IMR-90 (cell line): ENCODE data around the gene OSTN. TPM values are rescaled to one million over a fixed set of nuclear protein-coding genes. Genes with fewer than 3 reads are reported as not detected.

Source experiments
- ATAC-seq: fragments of 200-7000 bp; cut with Tn5 transposase; 2 replicates; pipeline ENCODE4 v1.9.1; 2020; ENCODE audit warnings: low read depth, mild to moderate bottlenecking, moderate library complexity
- BruUV-seq: library from RNA; stranded (reverse); fragments of 400-500 nt; replicated peaks from 2 replicates; lab custom pipeline; 2021; lab: Mats Ljungman, UMichigan
- CTCF ChIA-PET: fragments of 300-600 bp; formaldehyde crosslinking; extraction: SDS; loops from one replicate; lab custom pipeline; 2021; ENCODE audit warnings: antibody characterized with exemption; lab: Yijun Ruan, JAX
- POLR2A ChIA-PET: fragments of 300-600 bp; sonication (Branson Sonifier 250); formaldehyde crosslinking; loops from one replicate; lab custom pipeline; 2022; ENCODE audit warnings: antibody characterized with exemption; ENCODE audit not compliant: unreplicated experiment; lab: Charles Lee
- DNase-seq: peaks from one replicate; pipeline ENCODE4 v3.0.0; 2013
- H2AFZ ChIP-seq: replicated peaks from 2 replicates; pipeline ENCODE3; 2013; ENCODE audit warnings: low read length, mild to moderate bottlenecking; ENCODE audit not compliant: poor library complexity
- H2AK5ac ChIP-seq: 2 replicates; pipeline ENCODE4 v1.6.1; 2013; ENCODE audit warnings: low read depth, low read length, inconsistent platforms
- H2AK9ac ChIP-seq: replicated peaks from 2 replicates; pipeline ENCODE3; 2013; ENCODE audit warnings: mild to moderate bottlenecking, low read depth, low read length, moderate library complexity; ENCODE audit not compliant: poor library complexity
- H2BK120ac ChIP-seq: 2 replicates; pipeline ENCODE4 v1.6.1; 2013; ENCODE audit warnings: low read depth, low read length, inconsistent platforms
- H2BK15ac ChIP-seq: 3 replicates; pipeline ENCODE4 v1.6.1; 2013; ENCODE audit warnings: low read depth, low read length, inconsistent platforms
- H2BK20ac ChIP-seq: 2 replicates; pipeline ENCODE4 v1.6.1; 2013; ENCODE audit warnings: low read depth, mild to moderate bottlenecking, inconsistent platforms, low read length, moderate library complexity
- H2BK5ac ChIP-seq: 2 replicates; pipeline ENCODE4 v1.6.1; 2013; ENCODE audit warnings: mild to moderate bottlenecking, low read depth, low read length, inconsistent platforms; ENCODE audit not compliant: poor library complexity, severe bottlenecking
- H3K14ac ChIP-seq: replicated peaks from 2 replicates; pipeline ENCODE4 v1.6.1; 2013; ENCODE audit warnings: low read depth, low read length, inconsistent platforms
- H3K18ac ChIP-seq: 2 replicates; pipeline ENCODE4 v1.6.1; 2013; ENCODE audit warnings: low read depth, low read length, control low read depth
- H3K23ac ChIP-seq: 2 replicates; pipeline ENCODE4 v1.6.1; 2013; ENCODE audit warnings: low read depth, low read length, inconsistent platforms
- H3K27ac ChIP-seq: 2 replicates; pipeline ENCODE4 v1.5.1; 2013; ENCODE audit warnings: mild to moderate bottlenecking, control low read depth, low read length; ENCODE audit not compliant: insufficient read depth
- H3K27me3 ChIP-seq: 2 replicates; pipeline ENCODE4 v1.6.1; 2013; ENCODE audit warnings: low read length; ENCODE audit not compliant: control insufficient read depth, insufficient read depth
- H3K36me3 ChIP-seq: 2 replicates; pipeline ENCODE4 v1.6.1; 2013; ENCODE audit warnings: low read length, mixed read lengths; ENCODE audit not compliant: control insufficient read depth, insufficient read depth
- H3K4ac ChIP-seq: 2 replicates; pipeline ENCODE4 v1.6.1; 2013; ENCODE audit warnings: low read depth, low read length, inconsistent platforms
- H3K4me1 ChIP-seq: 2 replicates; pipeline ENCODE4 v1.6.1; 2013; ENCODE audit warnings: low read length, mixed read lengths; ENCODE audit not compliant: control insufficient read depth, insufficient read depth
- H3K4me2 ChIP-seq: 2 replicates; pipeline ENCODE4 v1.6.1; 2013; ENCODE audit warnings: low read depth, mild to moderate bottlenecking, control low read depth, low read length, moderate library complexity
- H3K4me3 ChIP-seq: 2 replicates; pipeline ENCODE4 v1.5.1; 2013; ENCODE audit warnings: low read depth, mild to moderate bottlenecking, control low read depth, low read length, moderate library complexity; ENCODE audit not compliant: insufficient read depth
- H3K56ac ChIP-seq: 2 replicates; pipeline ENCODE4 v1.6.1; 2013; ENCODE audit warnings: low read length, inconsistent platforms; ENCODE audit not compliant: insufficient read depth; ENCODE audit errors: extremely low read depth
- H3K79me1 ChIP-seq, 2 experiments: 2 replicates each; pipeline ENCODE4 v1.6.1; 2013; ENCODE audit warnings: low read length in 2 of 2, inconsistent platforms in 1 of 2, low read depth in 1 of 2
- H3K9ac ChIP-seq: 2 replicates; pipeline ENCODE4 v1.6.1; 2013; ENCODE audit warnings: low read depth, low read length, control low read depth
- H3K9me1 ChIP-seq: 2 replicates; pipeline ENCODE4 v1.6.1; 2013; ENCODE audit warnings: low read length, inconsistent platforms; ENCODE audit not compliant: insufficient read depth
- H3K9me3 ChIP-seq: 2 replicates; pipeline ENCODE4 v1.6.1; 2013; ENCODE audit warnings: low read length; ENCODE audit not compliant: control insufficient read depth, insufficient read depth
- H4K20me1 ChIP-seq: 2 replicates; pipeline ENCODE4 v1.6.1; 2013; ENCODE audit warnings: low read length, inconsistent platforms; ENCODE audit not compliant: insufficient read depth
- H4K5ac ChIP-seq: 2 replicates; pipeline ENCODE4 v1.6.1; 2013; ENCODE audit warnings: mild to moderate bottlenecking, low read depth, low read length, control low read depth
- H4K8ac ChIP-seq, 2 experiments: 2 replicates each; pipeline ENCODE4 v1.6.1; 2013; ENCODE audit warnings: low read depth in 2 of 2, low read length in 2 of 2, control low read depth in 1 of 2, inconsistent platforms in 1 of 2
- H4K91ac ChIP-seq: 2 replicates; pipeline ENCODE4 v1.6.1; 2013; ENCODE audit warnings: low read depth, low read length, inconsistent platforms; ENCODE audit not compliant: insufficient read depth
- BHLHE40 ChIP-seq: fragments of 150-350 bp; IDR thresholded peaks from 2 replicates; pipeline ENCODE4 v1.6.1; 2016; ENCODE audit warnings: mild to moderate bottlenecking, low read depth, low read length
- CEBPB ChIP-seq: IDR thresholded peaks from 2 replicates; pipeline ENCODE4 v1.6.1; 2012; ENCODE audit warnings: low read depth, low read length, improper control_type of control experiment
- CHD1 ChIP-seq: IDR thresholded peaks from 2 replicates; pipeline ENCODE4 v1.6.1; 2012; ENCODE audit warnings: low read depth, low read length, improper control_type of control experiment
- FOS ChIP-seq: fragments of 150-350 bp; IDR thresholded peaks from 2 replicates; pipeline ENCODE4 v1.6.1; 2016; ENCODE audit warnings: low read depth, low read length
- MAFK ChIP-seq: IDR thresholded peaks from 2 replicates; pipeline ENCODE4 v1.6.1; 2012; ENCODE audit warnings: low read depth, low read length, improper control_type of control experiment
- MAZ ChIP-seq: IDR thresholded peaks from 2 replicates; pipeline ENCODE4 v1.6.1; 2012; ENCODE audit warnings: low read depth, mild to moderate bottlenecking, low read length, improper control_type of control experiment, moderate library complexity, borderline replicate concordance
- POLR2A ChIP-seq: IDR thresholded peaks from 2 replicates; pipeline ENCODE4 v1.6.1; 2012; ENCODE audit warnings: mild to moderate bottlenecking, low read depth, low read length
- RAD21 ChIP-seq: IDR thresholded peaks from 2 replicates; pipeline ENCODE4 v1.6.1; 2012; ENCODE audit warnings: low read length, improper control_type of control experiment
- RCOR1 ChIP-seq: IDR thresholded peaks from 2 replicates; pipeline ENCODE4 v1.6.1; 2012; ENCODE audit warnings: mild to moderate bottlenecking, low read length, improper control_type of control experiment; ENCODE audit not compliant: insufficient replicate concordance
- SMC3 ChIP-seq: fragments of 150-350 bp; IDR thresholded peaks from 2 replicates; pipeline ENCODE4 v1.6.1; 2016; ENCODE audit warnings: low read depth, mild to moderate bottlenecking, antibody characterized with exemption, low read length, moderate library complexity
- WGBS, 2 experiments: methylation state at CpG; one replicate each; pipeline versions ENCODE4 v1.1.5 to v1.1.7; 2013; ENCODE audit warnings: missing lambda C conversion rate in 2 of 2; ENCODE audit not compliant: insufficient read length in 1 of 2; ENCODE audit errors: extremely low coverage in 2 of 2; 5-methylcytosine and 5-hydroxymethylcytosine counted together
- dilution Hi-C: fragments of 300-500 bp; cut with HindIII; formaldehyde crosslinking; loops from one replicate; pipeline ENCODE4 v1.14.3; 2018; ENCODE audit warnings: low sequenced_read_pairs; ENCODE audit not compliant: unreplicated experiment
- in situ Hi-C: fragments of 300-500 bp; cut with MboI; formaldehyde crosslinking; loops from 3 replicates; pipeline ENCODE4 v1.14.3; 2019; ENCODE audit warnings: low sequenced_read_pairs, inconsistent platforms, mixed read lengths
- intact Hi-C: fragments of 100-400 bp; cut with micrococcal nuclease; formaldehyde crosslinking; loops from 2 replicates; pipeline ENCODE4 v1.10.0; 2022
- polyA plus RNA-seq, 3 experiments: library from polyadenylated mRNA; depleted of rRNA; stranded (reverse); fragments of >200 nt; gene quantifications; 2 replicates each; pipeline ENCODE4 v1.2.3, GENCODE V29; 2012; ENCODE audit warnings: low replicate concordance in 1 of 3
- total RNA-seq: library from RNA; depleted of rRNA; stranded (reverse); fragments of >200 nt; gene quantifications from 2 replicates; pipeline ENCODE4 v1.2.3, GENCODE V29; 2012
- TF ChIP-seq, protein P1 (sequence below): fragments of 150-350 bp; IDR thresholded peaks from 2 replicates; pipeline ENCODE4 v1.6.1; 2016; ENCODE audit warnings: low read depth, mild to moderate bottlenecking, low read length, moderate library complexity, borderline replicate concordance
- TF ChIP-seq, protein P2 (sequence below): fragments of 150-350 bp; IDR thresholded peaks from 2 replicates; pipeline ENCODE4 v1.6.1; 2017; ENCODE audit warnings: mild to moderate bottlenecking, antibody characterized with exemption, low read length, low read depth
- TF ChIP-seq, protein P3 (sequence below): conservative IDR thresholded peaks from 2 replicates; pipeline ENCODE4 v1.5.1; 2012; ENCODE audit warnings: mild to moderate bottlenecking, low read depth, low read length, improper control_type of control experiment

Gene OSTN
- total and polyA plus RNA-seq, 2 of the 4 experiments (the other 2 are of a cell fraction): not detected

DNA sequence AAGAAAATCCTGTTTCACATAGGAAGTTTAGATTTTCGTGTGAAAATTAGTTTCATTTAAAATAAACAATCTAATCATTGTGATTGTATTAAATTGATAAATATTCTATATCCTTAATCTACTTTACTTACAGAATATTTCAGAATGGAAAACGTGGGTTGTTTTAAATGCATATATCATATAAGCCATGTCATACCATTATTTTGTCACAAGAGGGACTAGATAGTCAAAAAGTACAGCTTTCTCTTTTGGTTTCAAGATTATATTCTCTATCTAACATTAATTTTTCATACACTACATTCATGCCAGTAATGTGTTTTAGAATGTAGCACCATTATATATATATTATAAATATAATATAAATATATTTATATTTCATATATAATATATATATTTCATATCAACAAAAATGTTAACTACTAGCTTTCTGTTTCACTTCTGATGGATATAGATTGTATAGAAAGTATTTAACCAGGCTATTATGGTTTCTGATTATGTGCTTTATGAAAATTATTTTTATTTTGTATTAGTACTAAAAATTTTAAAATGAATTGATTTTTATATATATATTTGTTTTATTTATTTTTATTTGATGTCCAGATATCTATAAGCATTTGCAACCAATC, 45.3 kb downstream of the OSTN start:
- H3K27me3 ChIP-seq: no peaks in the 10 kb centered on the region
- H3K36me3 ChIP-seq: no peaks in the 10 kb centered on the region
- H2BK120ac ChIP-seq: no peak overlapping the region
- ATAC-seq (0 out of 2 replicates have a peak, but pooled peaks have one; percentile 59), DNase-seq (peak; percentile 35)
- H4K5ac ChIP-seq: no peak overlapping the region
- no peak overlapping the region for H3K9ac ChIP-seq
- no peak overlapping the region for H3K27ac ChIP-seq
- POLR2A ChIA-PET: no interaction called here
- H3K23ac ChIP-seq: no peak overlapping the region
- TF ChIP-seq RCOR1 (no peak), BHLHE40 (no peak), CEBPB (no peak), FOS (no peak), POLR2A (no peak), RAD21 (peak; percentile 63), MAFK (no peak), MAZ (no peak), CHD1 (no peak), SMC3 (peak; percentile 65)
- TF ChIP-seq, protein P1, sequence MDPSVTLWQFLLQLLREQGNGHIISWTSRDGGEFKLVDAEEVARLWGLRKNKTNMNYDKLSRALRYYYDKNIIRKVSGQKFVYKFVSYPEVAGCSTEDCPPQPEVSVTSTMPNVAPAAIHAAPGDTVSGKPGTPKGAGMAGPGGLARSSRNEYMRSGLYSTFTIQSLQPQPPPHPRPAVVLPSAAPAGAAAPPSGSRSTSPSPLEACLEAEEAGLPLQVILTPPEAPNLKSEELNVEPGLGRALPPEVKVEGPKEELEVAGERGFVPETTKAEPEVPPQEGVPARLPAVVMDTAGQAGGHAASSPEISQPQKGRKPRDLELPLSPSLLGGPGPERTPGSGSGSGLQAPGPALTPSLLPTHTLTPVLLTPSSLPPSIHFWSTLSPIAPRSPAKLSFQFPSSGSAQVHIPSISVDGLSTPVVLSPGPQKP: no peak
- TF ChIP-seq, protein P2, sequence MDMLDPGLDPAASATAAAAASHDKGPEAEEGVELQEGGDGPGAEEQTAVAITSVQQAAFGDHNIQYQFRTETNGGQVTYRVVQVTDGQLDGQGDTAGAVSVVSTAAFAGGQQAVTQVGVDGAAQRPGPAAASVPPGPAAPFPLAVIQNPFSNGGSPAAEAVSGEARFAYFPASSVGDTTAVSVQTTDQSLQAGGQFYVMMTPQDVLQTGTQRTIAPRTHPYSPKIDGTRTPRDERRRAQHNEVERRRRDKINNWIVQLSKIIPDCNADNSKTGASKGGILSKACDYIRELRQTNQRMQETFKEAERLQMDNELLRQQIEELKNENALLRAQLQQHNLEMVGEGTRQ: no peak
- TF ChIP-seq, protein P3, sequence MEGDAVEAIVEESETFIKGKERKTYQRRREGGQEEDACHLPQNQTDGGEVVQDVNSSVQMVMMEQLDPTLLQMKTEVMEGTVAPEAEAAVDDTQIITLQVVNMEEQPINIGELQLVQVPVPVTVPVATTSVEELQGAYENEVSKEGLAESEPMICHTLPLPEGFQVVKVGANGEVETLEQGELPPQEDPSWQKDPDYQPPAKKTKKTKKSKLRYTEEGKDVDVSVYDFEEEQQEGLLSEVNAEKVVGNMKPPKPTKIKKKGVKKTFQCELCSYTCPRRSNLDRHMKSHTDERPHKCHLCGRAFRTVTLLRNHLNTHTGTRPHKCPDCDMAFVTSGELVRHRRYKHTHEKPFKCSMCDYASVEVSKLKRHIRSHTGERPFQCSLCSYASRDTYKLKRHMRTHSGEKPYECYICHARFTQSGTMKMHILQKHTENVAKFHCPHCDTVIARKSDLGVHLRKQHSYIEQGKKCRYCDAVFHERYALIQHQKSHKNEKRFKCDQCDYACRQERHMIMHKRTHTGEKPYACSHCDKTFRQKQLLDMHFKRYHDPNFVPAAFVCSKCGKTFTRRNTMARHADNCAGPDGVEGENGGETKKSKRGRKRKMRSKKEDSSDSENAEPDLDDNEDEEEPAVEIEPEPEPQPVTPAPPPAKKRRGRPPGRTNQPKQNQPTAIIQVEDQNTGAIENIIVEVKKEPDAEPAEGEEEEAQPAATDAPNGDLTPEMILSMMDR: peak; percentile 59
- in situ Hi-C loops (loop anchor here (10.0 kb wide), 2 partner anchors 130 to 160 kb away; no protein-coding TSS in a partner anchor), dilution Hi-C loops (no loop called here), intact Hi-C loops (no loop called here)
- no peak overlapping the region for H3K56ac ChIP-seq
- no peak overlapping the region for H4K91ac ChIP-seq
- peak overlapping the region; percentile 39 for H2BK5ac ChIP-seq
- no peak overlapping the region for H3K14ac ChIP-seq
- no CpG with 5 or more reads among the region's 2 CpGs for WGBS, 2 experiments
- no peak overlapping the region for H2AK5ac ChIP-seq
- H3K18ac ChIP-seq: no peak overlapping the region
- H2AFZ ChIP-seq: no peak overlapping the region
- no peak overlapping the region for H3K4ac ChIP-seq
- CTCF ChIA-PET: interaction anchor here (1.9 kb wide), 1 partner anchor 106 kb away, joined by 5 read pairs; no protein-coding TSS in a partner anchor
- H2AK9ac ChIP-seq: no peak overlapping the region
- no peak overlapping the region for H2BK15ac ChIP-seq
- no peak overlapping the region for H2BK20ac ChIP-seq
- no peak overlapping the region for H3K4me2 ChIP-seq
- H3K79me1 ChIP-seq: peaks cover 0 to 5% of the 10 kb centered on the region in 2 experiments; a peak in 1 of 4 replicates
- H3K9me3 ChIP-seq: no peaks in the 10 kb centered on the region
- no peak overlapping the region for H4K8ac ChIP-seq
- H3K9me1 ChIP-seq: no peaks in the 10 kb centered on the region
- BruUV-seq: no TSS peak
- H4K20me1 ChIP-seq: no peaks in the 10 kb centered on the region
- H3K4me1 ChIP-seq: peaks cover 2% of the 10 kb centered on the region; the same call in 1 of the 2 replicates
- no peak overlapping the region for H3K4me3 ChIP-seq
